Adrenal gland (tissue), 5 donors: ENCODE results near the gene STXBP2.

Experiments used
- POLR2A ChIP-seq, 2 donors: fragments of 450-650 bp; IDR thresholded peaks; one replicate each; pipeline ENCODE4 v1.6.1; 2017; ENCODE audit warnings: antibody characterized with exemption in 2 of 2, mild to moderate bottlenecking in 2 of 2, moderate library complexity in 1 of 2
- TF ChIP-seq, protein P1 (sequence below), 6 experiments: fragments of 450-650 bp in 4 of 6; fragments of 200-600 bp in 2 of 6; sonication (generic) in 1 of 6; IDR thresholded peaks; 1 replicate in 5 of 6; 2 replicates in 1 of 6; pipeline versions ENCODE4 v1.5.1 to v1.8.0; 2016 to 2021; ENCODE audit warnings: antibody characterized with exemption in 6 of 6, mild to moderate bottlenecking in 2 of 6, moderate library complexity in 1 of 6
- donor health status: DM: no; HTN: no; CAD: no.

DNA sequence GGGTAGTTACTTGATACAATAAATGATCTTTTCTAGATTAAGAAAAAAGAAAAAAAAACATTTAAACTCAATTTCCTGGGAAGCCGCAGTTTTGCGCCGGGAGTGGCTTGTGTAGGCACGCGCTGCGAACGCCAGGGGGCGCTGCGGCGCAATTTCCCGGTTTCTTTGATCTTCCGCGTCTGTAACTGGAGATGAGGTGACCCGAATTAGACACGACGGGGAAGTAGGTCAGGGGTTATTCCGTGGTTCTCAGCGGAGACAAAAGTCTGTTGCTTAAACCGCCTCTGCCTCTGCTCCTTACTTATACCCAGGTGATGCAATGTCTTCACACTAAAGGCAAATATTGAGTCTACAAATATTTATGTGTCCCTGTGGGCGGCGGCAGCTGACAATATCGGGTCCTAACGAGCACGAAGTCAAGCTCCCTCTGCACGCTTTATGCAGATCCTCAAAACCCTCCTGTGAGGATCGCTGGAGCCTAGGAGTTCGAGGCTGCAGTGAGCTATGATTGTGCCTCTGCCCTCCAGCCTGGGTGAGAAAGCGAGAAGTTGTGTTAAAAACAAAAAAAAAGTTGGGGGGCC, 15.2 kb downstream of the STXBP2 start:
- TF ChIP-seq, protein P1, sequence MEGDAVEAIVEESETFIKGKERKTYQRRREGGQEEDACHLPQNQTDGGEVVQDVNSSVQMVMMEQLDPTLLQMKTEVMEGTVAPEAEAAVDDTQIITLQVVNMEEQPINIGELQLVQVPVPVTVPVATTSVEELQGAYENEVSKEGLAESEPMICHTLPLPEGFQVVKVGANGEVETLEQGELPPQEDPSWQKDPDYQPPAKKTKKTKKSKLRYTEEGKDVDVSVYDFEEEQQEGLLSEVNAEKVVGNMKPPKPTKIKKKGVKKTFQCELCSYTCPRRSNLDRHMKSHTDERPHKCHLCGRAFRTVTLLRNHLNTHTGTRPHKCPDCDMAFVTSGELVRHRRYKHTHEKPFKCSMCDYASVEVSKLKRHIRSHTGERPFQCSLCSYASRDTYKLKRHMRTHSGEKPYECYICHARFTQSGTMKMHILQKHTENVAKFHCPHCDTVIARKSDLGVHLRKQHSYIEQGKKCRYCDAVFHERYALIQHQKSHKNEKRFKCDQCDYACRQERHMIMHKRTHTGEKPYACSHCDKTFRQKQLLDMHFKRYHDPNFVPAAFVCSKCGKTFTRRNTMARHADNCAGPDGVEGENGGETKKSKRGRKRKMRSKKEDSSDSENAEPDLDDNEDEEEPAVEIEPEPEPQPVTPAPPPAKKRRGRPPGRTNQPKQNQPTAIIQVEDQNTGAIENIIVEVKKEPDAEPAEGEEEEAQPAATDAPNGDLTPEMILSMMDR (IDR thresholded peaks at IDR 0.05), result peak; percentile 95 to 99 (median 97)
- TF ChIP-seq POLR2A (IDR thresholded peaks at IDR 0.05), result no peak
